Vagina (tissue), 2 donors: ENCODE results near the gene OSM. TPM values are rescaled to one million over a fixed set of nuclear protein-coding genes. Genes with fewer than 3 reads are reported as not detected.

Experiments used
- DNase-seq, 2 donors: peaks; one replicate each; pipeline ENCODE4 v3.0.0-alpha.2; 2017; ENCODE audit errors: extremely low spot score in 2 of 2
- H3K27ac ChIP-seq: fragments of 200-600 bp; sonication (generic); one replicate; pipeline ENCODE4 v1.5.1; 2019
- H3K27me3 ChIP-seq: fragments of 200-600 bp; sonication (generic); one replicate; pipeline ENCODE4 v1.5.1; 2019
- H3K36me3 ChIP-seq, 2 donors: fragments of 200-600 bp; sonication (generic); one replicate each; pipeline ENCODE4 v1.5.1; 2017 to 2019
- H3K4me1 ChIP-seq: fragments of 200-600 bp; sonication (generic); one replicate; pipeline ENCODE4 v1.5.1; 2019
- H3K4me3 ChIP-seq, 2 donors: fragments of 200-600 bp; sonication (generic); 1 replicate in 1 of 2; 2 replicates in 1 of 2; pipeline ENCODE4 v1.5.1; 2016 to 2019
- H3K9me3 ChIP-seq: fragments of 200-600 bp; sonication (generic); one replicate; pipeline ENCODE4 v1.5.1; 2019
- CTCF ChIP-seq, 3 experiments: fragments of 450-650 bp in 2 of 3; fragments of 200-600 bp in 1 of 3; sonication (generic) in 1 of 3; IDR thresholded peaks; one replicate each; pipeline ENCODE4 v1.5.1; 2017 to 2019; ENCODE audit warnings: antibody characterized with exemption in 3 of 3, mild to moderate bottlenecking in 2 of 3, moderate library complexity in 2 of 3
- POLR2A ChIP-seq, 2 donors: fragments of 450-650 bp; IDR thresholded peaks; one replicate each; pipeline ENCODE4 v1.6.1; 2017; ENCODE audit warnings: antibody characterized with exemption in 2 of 2, mild to moderate bottlenecking in 2 of 2, moderate library complexity in 2 of 2
- POLR2AphosphoS5 ChIP-seq, 2 donors: sonication (generic); formaldehyde crosslinking; IDR thresholded peaks; one replicate each; pipeline ENCODE4 v1.9.0; 2017; ENCODE audit warnings: antibody characterized with exemption in 2 of 2, mild to moderate bottlenecking in 2 of 2, low read depth in 1 of 2; ENCODE audit not compliant: insufficient read depth in 1 of 2
- intact Hi-C: fragments of 100-400 bp; cut with DNase I; formaldehyde crosslinking; loops from one replicate; pipeline ENCODE4 v1.15.1; 2023
- total RNA-seq: library from RNA; depleted of rRNA; stranded (reverse); fragments of >200 nt; gene quantifications from one replicate; pipeline ENCODE4 v1.2.3, GENCODE V29; 2016

OSM gene
- total RNA-seq, 1 donor from 2014 or later = not detected

GRCh38 chr22:30289980-30290313, 23.3 kb upstream of the OSM start:
- Histone ChIP-seq H3K4me3 (peak overlapping the region; percentile 99 to 100), H3K27me3 (no peaks in the 10 kb centered on the region), H3K4me1 (peaks cover 60% of the 10 kb centered on the region), H3K9me3 (no peaks in the 10 kb centered on the region), H3K36me3 (peaks cover 0 to 42% of the 10 kb centered on the region in 2 donors), H3K27ac (peak overlapping the region; percentile 97)
- TF ChIP-seq POLR2AphosphoS5 (IDR thresholded peaks at IDR 0.05; ENCODE audit: insufficient read depth in 1 of 2, low read depth in 1 of 2) (no peak), CTCF (IDR thresholded peaks at IDR 0.05) (no peak), POLR2A (IDR thresholded peaks at IDR 0.05) (peak in 1 of 2 donors; percentile 59)
- intact Hi-C loops = loop anchor here (2.0 to 10.0 kb wide), 2 partner anchors 65 to 97 kb away; partner anchors contain the start of genes CCDC157, RNF215 and SF3A1
- DNase-seq = no peak

- Histone ChIP-seq H3K27me3 (no peaks in the 10 kb centered on the region), H3K27ac (peak within 1 kb of the TSS; percentile 97), H3K4me3 (peak within 1 kb of the TSS; percentile 99 to 100), H3K36me3 (peaks cover 0 to 42% of the 10 kb centered on the region in 2 donors), H3K4me1 (peaks cover 60% of the 10 kb centered on the region), H3K9me3 (no peaks in the 10 kb centered on the region)
- peak in 1 of 2 donors; percentile 99 for DNase-seq
- TF ChIP-seq POLR2A (IDR thresholded peaks at IDR 0.05) (peak in 1 of 2 donors; percentile 86), POLR2AphosphoS5 (IDR thresholded peaks at IDR 0.05; ENCODE audit: insufficient read depth in 1 of 2, low read depth in 1 of 2) (peak; percentile 39 to 93), CTCF (IDR thresholded peaks at IDR 0.05) (no peak)
- intact Hi-C loops = loop anchor here (2.0 to 10.0 kb wide), 2 partner anchors 65 to 97 kb away; partner anchors contain the start of genes CCDC157, RNF215 and SF3A1
Measured at GRCh38 chr22:30289141-30289979, 22.7 kb upstream of the OSM start, which contains the start of gene CASTOR1. CASTOR1 (minus strand) TSS chr22:30289505; CDS start chr22:30289497, 8 bp downstream.

- intact Hi-C loops = loop anchor here (2.0 to 10.0 kb wide), 2 partner anchors 66 to 98 kb away; partner anchors contain the start of genes CCDC157, RNF215 and SF3A1
- H3K4me1 ChIP-seq = peaks cover 59% of the 10 kb centered on the region
- peak overlapping the region; percentile 97 for H3K27ac ChIP-seq
Measured at GRCh38 chr22:30288419-30289140, 21.9 kb upstream of the OSM start.

More at GRCh38 chr22:30288419-30289140, 21.9 kb upstream of the OSM start:
- H3K36me3 ChIP-seq = peaks cover 0 to 34% of the 10 kb centered on the region in 2 donors
- TF ChIP-seq POLR2AphosphoS5 (IDR thresholded peaks at IDR 0.05; ENCODE audit: insufficient read depth in 1 of 2, low read depth in 1 of 2) (no peak), CTCF (IDR thresholded peaks at IDR 0.05) (no peak), POLR2A (IDR thresholded peaks at IDR 0.05) (no peak)
- H3K4me3 ChIP-seq = peak overlapping the region; percentile 99 to 100
- H3K9me3 ChIP-seq = no peaks in the 10 kb centered on the region
- H3K27me3 ChIP-seq = no peaks in the 10 kb centered on the region
- DNase-seq = no peak
